ENCODE data around the gene SASS6.

Gene SASS6

GRCh38 chr1:100101564-100101963, 31.2 kb downstream of the SASS6 start:
- no peak overlapping the region for H2BK15ac ChIP-seq (ENCODE audit: low read depth, poor library complexity, severe bottlenecking)
- DNase-seq: no peak
- no peak overlapping the region for H2BK5ac ChIP-seq (ENCODE audit: low read depth, low read length, poor library complexity, severe bottlenecking)
- no peak overlapping the region for H4K91ac ChIP-seq (ENCODE audit: low read length)
- H3K4me1 ChIP-seq (ENCODE audit: control insufficient read depth, insufficient read depth, low read depth, low read length): no peaks in the 10 kb centered on the region
- WGBS: 98% methylated on average over 2 of the region's 2 CpGs
- no peak overlapping the region for H2AK5ac ChIP-seq (ENCODE audit: low read length, severe bottlenecking)
- H3K79me1 ChIP-seq (replicated peaks; ENCODE audit: low read length, poor library complexity, severe bottlenecking): peaks cover 2% of the 10 kb centered on the region
- no peak overlapping the region for H2BK120ac ChIP-seq (ENCODE audit: low read depth, low read length)
- no peak overlapping the region for H3K9ac ChIP-seq (ENCODE audit: low read length)
- no peak overlapping the region for H3K4ac ChIP-seq (ENCODE audit: low read depth in 1 of 2, low read length in 2 of 2)
- H3K27ac ChIP-seq (ENCODE audit: low read length, poor library complexity, severe bottlenecking): no peak overlapping the region
- H2BK12ac ChIP-seq (ENCODE audit: low read length in 2 of 2): no peak overlapping the region
- H2AFZ ChIP-seq (ENCODE audit: low read depth, low read length): no peak overlapping the region
- H3K14ac ChIP-seq (ENCODE audit: low read length in 2 of 2): no peak overlapping the region
- no peaks in the 10 kb centered on the region for H3K27me3 ChIP-seq (ENCODE audit: control insufficient read depth in 1 of 2, insufficient read depth in 1 of 2, low read length in 2 of 2)
- H3K9me3 ChIP-seq (ENCODE audit: control insufficient read depth, low read length): no peaks in the 10 kb centered on the region
- H3K4me3 ChIP-seq (ENCODE audit: insufficient read depth in 1 of 2, low read depth in 1 of 2, low read length in 2 of 2): no peak overlapping the region
- no peak overlapping the region for H3K23ac ChIP-seq (ENCODE audit: low read length in 2 of 2)
- H3K36me3 ChIP-seq (ENCODE audit: control insufficient read depth in 1 of 2, insufficient read depth in 2 of 2, low read depth in 1 of 2, low read length in 2 of 2): peaks cover 3 to 4% of the 10 kb centered on the region in 2 experiments
- no peak overlapping the region for H3K18ac ChIP-seq (ENCODE audit: low read depth in 1 of 2, low read length in 2 of 2)
- H3K4me2 ChIP-seq (ENCODE audit: low read length, poor library complexity, severe bottlenecking): no peak overlapping the region
- H4K8ac ChIP-seq (ENCODE audit: low read length): no peak overlapping the region

GRCh38 chr1:100100202-100100601, 32.5 kb downstream of the SASS6 start:
- Histone ChIP-seq H2BK5ac (ENCODE audit: low read depth, low read length, poor library complexity, severe bottlenecking) (no peak overlapping the region), H3K27me3 (ENCODE audit: control insufficient read depth in 1 of 2, insufficient read depth in 1 of 2, low read length in 2 of 2) (no peaks in the 10 kb centered on the region), H3K4me2 (ENCODE audit: low read length, poor library complexity, severe bottlenecking) (no peak overlapping the region), H3K9me3 (ENCODE audit: control insufficient read depth, low read length) (no peaks in the 10 kb centered on the region), H3K18ac (ENCODE audit: low read depth in 1 of 2, low read length in 2 of 2) (no peak overlapping the region), H3K14ac (ENCODE audit: low read length in 2 of 2) (no peak overlapping the region), H3K4ac (ENCODE audit: low read depth in 1 of 2, low read length in 2 of 2) (no peak overlapping the region), H3K79me1 (replicated peaks; ENCODE audit: low read length, poor library complexity, severe bottlenecking) (peaks cover 4% of the 10 kb centered on the region), H3K4me1 (ENCODE audit: control insufficient read depth, insufficient read depth, low read depth, low read length) (no peaks in the 10 kb centered on the region), H3K4me3 (ENCODE audit: insufficient read depth in 1 of 2, low read depth in 1 of 2, low read length in 2 of 2) (no peak overlapping the region), H2BK15ac (ENCODE audit: low read depth, poor library complexity, severe bottlenecking) (no peak overlapping the region), H3K36me3 (ENCODE audit: control insufficient read depth in 1 of 2, insufficient read depth in 2 of 2, low read depth in 1 of 2, low read length in 2 of 2) (peaks cover 0 to 4% of the 10 kb centered on the region in 2 experiments), H3K9ac (ENCODE audit: low read length) (no peak overlapping the region), H3K27ac (ENCODE audit: low read length, poor library complexity, severe bottlenecking) (no peak overlapping the region), H4K91ac (ENCODE audit: low read length) (no peak overlapping the region), H2AK5ac (ENCODE audit: low read length, severe bottlenecking) (no peak overlapping the region), H2BK120ac (ENCODE audit: low read depth, low read length) (no peak overlapping the region), H2BK12ac (ENCODE audit: low read length in 2 of 2) (no peak overlapping the region), H3K23ac (ENCODE audit: low read length in 2 of 2) (no peak overlapping the region), H2AFZ (ENCODE audit: low read depth, low read length) (no peak overlapping the region), H4K8ac (ENCODE audit: low read length) (no peak overlapping the region)
- peak; percentile 27 for DNase-seq
- no CpG with 5 or more reads among the region's 1 CpG for WGBS

- no peak overlapping the region for H2AK5ac ChIP-seq (ENCODE audit: low read length, severe bottlenecking)
- no peak for DNase-seq
- H3K14ac ChIP-seq (ENCODE audit: low read length in 2 of 2): no peak overlapping the region
- peaks cover 3 to 10% of the 10 kb centered on the region in 2 experiments for H3K36me3 ChIP-seq (ENCODE audit: control insufficient read depth in 1 of 2, insufficient read depth in 2 of 2, low read depth in 1 of 2, low read length in 2 of 2)
- H2BK5ac ChIP-seq (ENCODE audit: low read depth, low read length, poor library complexity, severe bottlenecking): no peak overlapping the region
- H4K8ac ChIP-seq (ENCODE audit: low read length): no peak overlapping the region
- H3K79me1 ChIP-seq (replicated peaks; ENCODE audit: low read length, poor library complexity, severe bottlenecking): peaks cover 3% of the 10 kb centered on the region
- H3K9me3 ChIP-seq (ENCODE audit: control insufficient read depth, low read length): no peaks in the 10 kb centered on the region
- H2BK120ac ChIP-seq (ENCODE audit: low read depth, low read length): no peak overlapping the region
- 100% methylated on average over 3 of the region's 3 CpGs for WGBS
- no peak overlapping the region for H3K9ac ChIP-seq (ENCODE audit: low read length)
- no peaks in the 10 kb centered on the region for H3K27me3 ChIP-seq (ENCODE audit: control insufficient read depth in 1 of 2, insufficient read depth in 1 of 2, low read length in 2 of 2)
- H3K4ac ChIP-seq (ENCODE audit: low read depth in 1 of 2, low read length in 2 of 2): no peak overlapping the region
- no peak overlapping the region for H2BK12ac ChIP-seq (ENCODE audit: low read length in 2 of 2)
- no peak overlapping the region for H2AFZ ChIP-seq (ENCODE audit: low read depth, low read length)
- H2BK15ac ChIP-seq (ENCODE audit: low read depth, poor library complexity, severe bottlenecking): no peak overlapping the region
- no peak overlapping the region for H4K91ac ChIP-seq (ENCODE audit: low read length)
- no peak overlapping the region for H3K23ac ChIP-seq (ENCODE audit: low read length in 2 of 2)
- no peak overlapping the region for H3K4me3 ChIP-seq (ENCODE audit: insufficient read depth in 1 of 2, low read depth in 1 of 2, low read length in 2 of 2)
- no peak overlapping the region for H3K27ac ChIP-seq (ENCODE audit: low read length, poor library complexity, severe bottlenecking)
- no peak overlapping the region for H3K18ac ChIP-seq (ENCODE audit: low read depth in 1 of 2, low read length in 2 of 2)
- peaks cover 3% of the 10 kb centered on the region for H3K4me1 ChIP-seq (ENCODE audit: control insufficient read depth, insufficient read depth, low read depth, low read length)
- no peak overlapping the region for H3K4me2 ChIP-seq (ENCODE audit: low read length, poor library complexity, severe bottlenecking)
Measured at GRCh38 chr1:100090471-100090870, 42.3 kb downstream of the SASS6 start.

GRCh38 chr1:100089082-100089481, 43.6 kb downstream of the SASS6 start:
- H2AFZ ChIP-seq (ENCODE audit: low read depth, low read length): no peak overlapping the region
- 100% methylated on average over 1 of the region's 1 CpG for WGBS
- H3K4me2 ChIP-seq (ENCODE audit: low read length, poor library complexity, severe bottlenecking): no peak overlapping the region

More at GRCh38 chr1:100089082-100089481, 43.6 kb downstream of the SASS6 start:
- H2BK15ac ChIP-seq (ENCODE audit: low read depth, poor library complexity, severe bottlenecking): no peak overlapping the region
- H3K4ac ChIP-seq (ENCODE audit: low read depth in 1 of 2, low read length in 2 of 2): no peak overlapping the region
- no peaks in the 10 kb centered on the region for H3K27me3 ChIP-seq (ENCODE audit: control insufficient read depth in 1 of 2, insufficient read depth in 1 of 2, low read length in 2 of 2)
- peak overlapping the region; percentile 19 for H2BK5ac ChIP-seq (ENCODE audit: low read depth, low read length, poor library complexity, severe bottlenecking)
- no peaks in the 10 kb centered on the region for H3K9me3 ChIP-seq (ENCODE audit: control insufficient read depth, low read length)
- H2BK12ac ChIP-seq (ENCODE audit: low read length in 2 of 2): no peak overlapping the region
- no peaks in the 10 kb centered on the region for H3K79me1 ChIP-seq (replicated peaks; ENCODE audit: low read length, poor library complexity, severe bottlenecking)
- no peak overlapping the region for H3K4me3 ChIP-seq (ENCODE audit: insufficient read depth in 1 of 2, low read depth in 1 of 2, low read length in 2 of 2)
- DNase-seq: no peak
- peaks cover 3% of the 10 kb centered on the region for H3K4me1 ChIP-seq (ENCODE audit: control insufficient read depth, insufficient read depth, low read depth, low read length)
- H3K9ac ChIP-seq (ENCODE audit: low read length): no peak overlapping the region
- H3K23ac ChIP-seq (ENCODE audit: low read length in 2 of 2): no peak overlapping the region
- no peak overlapping the region for H2AK5ac ChIP-seq (ENCODE audit: low read length, severe bottlenecking)
- H4K8ac ChIP-seq (ENCODE audit: low read length): no peak overlapping the region
- no peak overlapping the region for H3K18ac ChIP-seq (ENCODE audit: low read depth in 1 of 2, low read length in 2 of 2)
- H3K14ac ChIP-seq (ENCODE audit: low read length in 2 of 2): no peak overlapping the region
- H2BK120ac ChIP-seq (ENCODE audit: low read depth, low read length): no peak overlapping the region
- H3K27ac ChIP-seq (ENCODE audit: low read length, poor library complexity, severe bottlenecking): no peak overlapping the region
- H3K36me3 ChIP-seq (ENCODE audit: control insufficient read depth in 1 of 2, insufficient read depth in 2 of 2, low read depth in 1 of 2, low read length in 2 of 2): peaks cover 3 to 14% of the 10 kb centered on the region in 2 experiments
- no peak overlapping the region for H4K91ac ChIP-seq (ENCODE audit: low read length)
